Neutrophil (primary cell): Measurements from ENCODE around the gene FNBP1L.

Source experiments
- H3K27ac ChIP-seq: fragments of 200-600 bp; sonication (generic); 2 replicates; pipeline ENCODE4 v1.5.1; 2016; ENCODE audit warnings: mild to moderate bottlenecking, moderate library complexity
- H3K27me3 ChIP-seq: fragments of 200-600 bp; sonication (generic); 2 replicates; pipeline ENCODE4 v1.6.0; 2016; ENCODE audit warnings: mild to moderate bottlenecking
- H3K36me3 ChIP-seq: fragments of 200-600 bp; sonication (generic); 2 replicates; pipeline ENCODE4 v1.5.1; 2017
- H3K4me1 ChIP-seq, 2 experiments: fragments of 200-600 bp in 1 of 2; sonication (generic) in 1 of 2; 1 replicate in 1 of 2; 2 replicates in 1 of 2; pipeline versions ENCODE4 v1.5.1 to v1.6.1; 2013 to 2016; ENCODE audit warnings: low read depth in 1 of 2, low read length in 1 of 2, mild to moderate bottlenecking in 1 of 2, moderate library complexity in 1 of 2; ENCODE audit not compliant: control insufficient read depth in 1 of 2, insufficient read depth in 1 of 2
- H3K4me3 ChIP-seq, 2 experiments: fragments of 200-600 bp in 1 of 2; sonication (generic) in 1 of 2; 1 replicate in 1 of 2; 2 replicates in 1 of 2; pipeline ENCODE4 v1.5.1; 2013 to 2016; ENCODE audit warnings: low read depth in 1 of 2, low read length in 1 of 2, mild to moderate bottlenecking in 1 of 2, moderate library complexity in 1 of 2
- H3K9me3 ChIP-seq: fragments of 200-600 bp; sonication (generic); 2 replicates; pipeline ENCODE4 v1.5.1; 2016
- TF ChIP-seq, protein P1 (sequence below): fragments of 200-600 bp; sonication (generic); IDR thresholded peaks from 2 replicates; pipeline ENCODE4 v1.5.1; 2016; ENCODE audit warnings: antibody characterized with exemption

Gene FNBP1L

GRCh38 chr1:93437976-93438605 lies 9.8 kb upstream of the FNBP1L start:
- no peak overlapping the region for H3K4me3 ChIP-seq
- no peaks in the 10 kb centered on the region for H3K9me3 ChIP-seq
- no peak overlapping the region for H3K27ac ChIP-seq
- TF ChIP-seq, protein P1, sequence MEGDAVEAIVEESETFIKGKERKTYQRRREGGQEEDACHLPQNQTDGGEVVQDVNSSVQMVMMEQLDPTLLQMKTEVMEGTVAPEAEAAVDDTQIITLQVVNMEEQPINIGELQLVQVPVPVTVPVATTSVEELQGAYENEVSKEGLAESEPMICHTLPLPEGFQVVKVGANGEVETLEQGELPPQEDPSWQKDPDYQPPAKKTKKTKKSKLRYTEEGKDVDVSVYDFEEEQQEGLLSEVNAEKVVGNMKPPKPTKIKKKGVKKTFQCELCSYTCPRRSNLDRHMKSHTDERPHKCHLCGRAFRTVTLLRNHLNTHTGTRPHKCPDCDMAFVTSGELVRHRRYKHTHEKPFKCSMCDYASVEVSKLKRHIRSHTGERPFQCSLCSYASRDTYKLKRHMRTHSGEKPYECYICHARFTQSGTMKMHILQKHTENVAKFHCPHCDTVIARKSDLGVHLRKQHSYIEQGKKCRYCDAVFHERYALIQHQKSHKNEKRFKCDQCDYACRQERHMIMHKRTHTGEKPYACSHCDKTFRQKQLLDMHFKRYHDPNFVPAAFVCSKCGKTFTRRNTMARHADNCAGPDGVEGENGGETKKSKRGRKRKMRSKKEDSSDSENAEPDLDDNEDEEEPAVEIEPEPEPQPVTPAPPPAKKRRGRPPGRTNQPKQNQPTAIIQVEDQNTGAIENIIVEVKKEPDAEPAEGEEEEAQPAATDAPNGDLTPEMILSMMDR = no peak
- no peaks in the 10 kb centered on the region for H3K36me3 ChIP-seq
- no peaks in the 10 kb centered on the region for H3K4me1 ChIP-seq
- peaks cover 20% of the 10 kb centered on the region for H3K27me3 ChIP-seq

GRCh38 chr1:93438716-93439115 lies 9.2 kb upstream of the FNBP1L start:
- Histone ChIP-seq H3K9me3 (no peaks in the 10 kb centered on the region), H3K27ac (no peak overlapping the region), H3K4me3 (no peak overlapping the region), H3K36me3 (no peaks in the 10 kb centered on the region), H3K27me3 (peaks cover 23% of the 10 kb centered on the region), H3K4me1 (no peaks in the 10 kb centered on the region)
- TF ChIP-seq, protein P1 = no peak

GRCh38 chr1:93440272-93440671 lies 7.6 kb upstream of the FNBP1L start:
- H3K4me3 ChIP-seq = no peak overlapping the region
- H3K27ac ChIP-seq = no peak overlapping the region
- H3K27me3 ChIP-seq = peaks cover 39% of the 10 kb centered on the region
- no peaks in the 10 kb centered on the region for H3K9me3 ChIP-seq
- TF ChIP-seq, protein P1 = no peak
- H3K4me1 ChIP-seq = no peaks in the 10 kb centered on the region
- H3K36me3 ChIP-seq = no peaks in the 10 kb centered on the region

GRCh38 chr1:93440706-93441105 lies 7.2 kb upstream of the FNBP1L start:
- H3K27ac ChIP-seq = no peak overlapping the region
- no peak overlapping the region for H3K4me3 ChIP-seq
- no peaks in the 10 kb centered on the region for H3K36me3 ChIP-seq
- H3K9me3 ChIP-seq = no peaks in the 10 kb centered on the region
- TF ChIP-seq, protein P1 = no peak
- H3K4me1 ChIP-seq = no peaks in the 10 kb centered on the region
- H3K27me3 ChIP-seq = peaks cover 43% of the 10 kb centered on the region

- no peaks in the 10 kb centered on the region for H3K9me3 ChIP-seq
- no peaks in the 10 kb centered on the region for H3K36me3 ChIP-seq
- H3K4me3 ChIP-seq = no peak overlapping the region
- H3K4me1 ChIP-seq = no peaks in the 10 kb centered on the region
- TF ChIP-seq, protein P1 = no peak
- no peak overlapping the region for H3K27ac ChIP-seq
- H3K27me3 ChIP-seq = peaks cover 52% of the 10 kb centered on the region
Observed at GRCh38 chr1:93441589-93441988, 6.3 kb upstream of the FNBP1L start.
